NCI-H2171 (cell line): ENCODE data around the gene ZFHX3.

ENCODE experiments used
- DNase-seq: peaks from one replicate; lab custom pipeline; 2025; lab: John Stamatoyannopoulos, UW

The ZFHX3 gene

GRCh38 chr16:73040136-73040535 lies 7.8 kb downstream of the ZFHX3 start:
- DNase-seq, result no peak

- DNase-seq, result no peak
Observed at GRCh38 chr16:73037845-73038570, 9.9 kb downstream of the ZFHX3 start.

GRCh38 chr16:73037331-73037745 lies 10.6 kb downstream of the ZFHX3 start:
- DNase-seq, result no peak

- DNase-seq, result no peak
Observed at GRCh38 chr16:73036074-73036826, 11.7 kb downstream of the ZFHX3 start.

GRCh38 chr16:73034374-73034773 lies 13.6 kb downstream of the ZFHX3 start:
- DNase-seq, result no peak

- peak; percentile 82 for DNase-seq
Observed at GRCh38 chr16:73033271-73033998, 14.5 kb downstream of the ZFHX3 start.

GRCh38 chr16:73032541-73033270 lies 15.2 kb downstream of the ZFHX3 start:
- DNase-seq, result no peak

GRCh38 chr16:73031984-73032383 lies 15.9 kb downstream of the ZFHX3 start:
- no peak for DNase-seq

- no peak for DNase-seq
Observed at GRCh38 chr16:73031155-73031866, 16.6 kb downstream of the ZFHX3 start.

GRCh38 chr16:73028721-73029361 lies 19.1 kb downstream of the ZFHX3 start:
- no peak for DNase-seq

- no peak for DNase-seq
Observed at GRCh38 chr16:73028263-73028662, 19.7 kb downstream of the ZFHX3 start.

GRCh38 chr16:73027685-73028111 lies 20.2 kb downstream of the ZFHX3 start:
- DNase-seq, result no peak

- DNase-seq, result no peak
Observed at GRCh38 chr16:73026754-73027684, 20.9 kb downstream of the ZFHX3 start.

- no peak for DNase-seq
Observed at GRCh38 chr16:73025856-73026210, 22.1 kb downstream of the ZFHX3 start.

- DNase-seq, result no peak
Observed at GRCh38 chr16:73025151-73025855, 22.6 kb downstream of the ZFHX3 start.

- no peak for DNase-seq
Observed at GRCh38 chr16:73024571-73025105, 23.3 kb downstream of the ZFHX3 start.

GRCh38 chr16:73023752-73024570 lies 24.0 kb downstream of the ZFHX3 start:
- DNase-seq, result no peak

- no peak for DNase-seq
Observed at GRCh38 chr16:73023320-73023719, 24.6 kb downstream of the ZFHX3 start.
